ENCODE data around the gene C4A.
"Not testable (repeated sequence)": the region's sequence is repeated elsewhere in the genome, so short reads cannot be mapped to it uniquely, and the experiment has no call there.

Gene C4A

DNA sequence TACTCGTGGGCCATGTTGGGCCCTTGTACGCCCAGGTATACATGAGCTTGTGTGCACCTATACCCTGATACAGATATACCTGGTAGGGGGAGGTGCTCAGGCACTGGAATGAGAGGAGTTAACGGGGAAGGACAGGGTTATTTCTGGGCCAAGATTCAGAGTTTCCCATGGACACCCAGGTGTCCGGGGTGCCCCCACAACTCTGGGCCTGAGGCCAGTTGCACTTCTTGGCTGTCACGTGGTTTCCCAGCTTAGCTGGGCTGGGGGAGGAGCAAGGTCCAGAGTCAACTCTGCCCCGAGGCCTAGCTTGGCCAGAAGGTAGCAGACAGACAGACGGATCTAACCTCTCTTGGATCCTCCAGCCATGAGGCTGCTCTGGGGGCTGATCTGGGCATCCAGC, at the start of gene C4A:
C4A (plus strand) TSS at position 314 of the 400 bp plus-strand sequence; CDS start at position 365, 51 bp downstream.
- not testable (repeated sequence) for DNase-seq

DNA sequence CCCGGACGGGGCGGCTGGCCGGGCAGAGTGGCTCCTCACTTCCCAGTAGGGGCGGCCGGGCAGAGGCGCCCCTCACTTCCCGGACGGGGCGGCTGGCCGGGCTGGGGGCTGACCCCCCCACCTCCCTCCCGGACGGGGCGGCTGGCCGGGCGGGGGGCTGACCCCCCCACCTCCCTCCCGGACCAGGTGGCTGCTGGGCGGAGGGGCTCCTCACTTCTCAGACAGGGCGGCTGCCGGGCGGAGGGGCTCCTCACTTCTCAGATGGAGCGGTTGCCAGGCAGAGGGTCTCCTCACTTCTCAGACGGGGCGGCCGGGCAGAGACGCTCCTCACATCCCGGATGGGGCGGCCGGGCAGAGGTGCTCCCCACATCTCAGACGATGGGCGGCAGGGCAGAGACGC, 49.7 kb upstream of the C4A start:
- not testable (repeated sequence) for DNase-seq

DNA sequence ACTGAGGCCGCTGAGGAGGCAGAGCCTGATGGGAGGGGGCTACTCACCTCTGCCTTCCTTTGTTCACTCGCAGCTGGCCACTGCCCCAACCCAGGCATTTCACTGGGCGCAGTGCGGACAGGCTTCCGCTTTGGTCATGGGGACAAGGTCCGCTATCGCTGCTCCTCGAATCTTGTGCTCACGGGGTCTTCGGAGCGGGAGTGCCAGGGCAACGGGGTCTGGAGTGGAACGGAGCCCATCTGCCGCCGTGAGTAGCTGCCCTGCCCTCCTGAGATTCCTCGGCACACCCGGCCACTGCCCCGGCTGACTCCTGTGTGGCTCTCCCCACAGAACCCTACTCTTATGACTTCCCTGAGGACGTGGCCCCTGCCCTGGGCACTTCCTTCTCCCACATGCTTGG, 48.3 kb upstream of the C4A start:
- no peak for DNase-seq

DNA sequence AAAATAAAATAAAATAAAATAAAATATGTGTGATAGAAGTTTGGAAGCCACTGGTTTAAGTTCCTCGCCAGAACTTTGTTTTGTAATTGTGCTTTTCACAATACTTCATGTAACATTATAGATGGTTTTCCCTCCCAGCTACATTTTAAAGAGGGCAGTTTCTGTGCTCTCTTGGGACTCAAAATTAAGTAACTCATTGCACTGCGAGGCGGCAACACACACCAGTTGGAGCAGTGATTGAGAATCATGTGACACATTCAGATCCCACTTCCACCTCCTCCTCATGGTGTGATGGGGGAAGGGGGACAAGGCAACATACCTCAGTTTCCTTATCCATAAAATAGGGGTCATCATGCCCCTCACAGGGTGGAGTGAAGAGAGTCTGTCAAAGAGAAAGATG, 46.8 kb upstream of the C4A start:
- no peak for DNase-seq

DNA sequence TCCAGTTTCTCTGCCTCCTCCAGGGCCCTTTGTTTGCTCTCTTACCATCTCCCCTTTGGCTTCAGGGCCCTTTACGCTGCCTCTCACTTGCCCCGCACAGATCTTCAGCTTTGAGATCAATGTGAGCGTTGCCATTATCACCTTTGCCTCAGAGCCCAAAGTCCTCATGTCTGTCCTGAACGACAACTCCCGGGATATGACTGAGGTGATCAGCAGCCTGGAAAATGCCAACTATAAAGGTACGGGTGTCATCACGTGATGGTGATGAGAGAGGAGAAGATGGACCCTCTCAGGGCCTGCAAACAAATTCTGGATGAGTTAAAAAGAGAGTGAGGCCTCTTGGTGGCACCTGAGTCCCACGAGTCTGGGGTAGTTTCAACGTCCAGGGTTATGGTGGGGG, 46.0 kb upstream of the C4A start:
- DNase-seq: no peak

DNA sequence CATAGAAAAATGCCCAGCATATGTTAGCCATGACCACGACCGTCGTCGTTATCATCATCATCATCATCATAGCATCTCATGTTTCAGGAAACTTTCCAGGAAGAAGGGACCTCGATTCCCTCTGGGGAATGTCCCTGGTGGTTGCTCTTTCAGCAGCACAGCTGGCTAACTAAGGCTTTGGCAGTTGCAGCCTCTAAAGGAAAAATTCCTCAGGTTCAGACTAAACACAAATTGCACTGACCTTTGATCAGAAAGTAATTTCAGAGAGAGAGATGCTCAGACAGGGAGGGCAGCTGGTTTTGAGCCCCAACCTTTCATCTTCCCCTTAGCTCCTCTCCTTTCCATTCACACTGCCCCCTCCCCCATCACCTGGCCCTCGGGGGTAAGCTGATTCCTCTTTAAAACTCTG, 41.6 kb upstream of the C4A start:
- no peak for DNase-seq

DNA sequence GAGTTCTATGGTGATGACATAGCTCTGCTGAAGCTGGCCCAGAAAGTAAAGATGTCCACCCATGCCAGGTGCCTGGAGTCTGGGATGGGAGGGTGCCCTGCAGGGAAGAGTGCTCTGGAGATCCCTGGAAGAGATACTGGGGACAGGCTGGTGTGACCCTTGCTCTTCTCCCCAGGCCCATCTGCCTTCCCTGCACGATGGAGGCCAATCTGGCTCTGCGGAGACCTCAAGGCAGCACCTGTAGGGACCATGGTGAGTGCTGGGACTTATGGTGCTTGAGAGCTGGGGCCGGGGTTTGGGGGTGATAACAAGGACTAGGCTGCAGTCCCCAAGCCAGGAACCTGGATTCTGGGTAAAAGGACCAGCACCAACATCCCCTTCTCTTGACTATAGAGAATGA, 38.1 kb upstream of the C4A start:
- no peak for DNase-seq

DNA sequence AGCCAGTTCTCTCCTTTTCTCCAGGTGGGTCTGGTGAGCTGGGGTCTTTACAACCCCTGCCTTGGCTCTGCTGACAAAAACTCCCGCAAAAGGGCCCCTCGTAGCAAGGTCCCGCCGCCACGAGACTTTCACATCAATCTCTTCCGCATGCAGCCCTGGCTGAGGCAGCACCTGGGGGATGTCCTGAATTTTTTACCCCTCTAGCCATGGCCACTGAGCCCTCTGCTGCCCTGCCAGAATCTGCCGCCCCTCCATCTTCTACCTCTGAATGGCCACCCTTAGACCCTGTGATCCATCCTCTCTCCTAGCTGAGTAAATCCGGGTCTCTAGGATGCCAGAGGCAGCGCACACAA, 36.7 kb upstream of the C4A start:
- DNase-seq: no peak

DNA sequence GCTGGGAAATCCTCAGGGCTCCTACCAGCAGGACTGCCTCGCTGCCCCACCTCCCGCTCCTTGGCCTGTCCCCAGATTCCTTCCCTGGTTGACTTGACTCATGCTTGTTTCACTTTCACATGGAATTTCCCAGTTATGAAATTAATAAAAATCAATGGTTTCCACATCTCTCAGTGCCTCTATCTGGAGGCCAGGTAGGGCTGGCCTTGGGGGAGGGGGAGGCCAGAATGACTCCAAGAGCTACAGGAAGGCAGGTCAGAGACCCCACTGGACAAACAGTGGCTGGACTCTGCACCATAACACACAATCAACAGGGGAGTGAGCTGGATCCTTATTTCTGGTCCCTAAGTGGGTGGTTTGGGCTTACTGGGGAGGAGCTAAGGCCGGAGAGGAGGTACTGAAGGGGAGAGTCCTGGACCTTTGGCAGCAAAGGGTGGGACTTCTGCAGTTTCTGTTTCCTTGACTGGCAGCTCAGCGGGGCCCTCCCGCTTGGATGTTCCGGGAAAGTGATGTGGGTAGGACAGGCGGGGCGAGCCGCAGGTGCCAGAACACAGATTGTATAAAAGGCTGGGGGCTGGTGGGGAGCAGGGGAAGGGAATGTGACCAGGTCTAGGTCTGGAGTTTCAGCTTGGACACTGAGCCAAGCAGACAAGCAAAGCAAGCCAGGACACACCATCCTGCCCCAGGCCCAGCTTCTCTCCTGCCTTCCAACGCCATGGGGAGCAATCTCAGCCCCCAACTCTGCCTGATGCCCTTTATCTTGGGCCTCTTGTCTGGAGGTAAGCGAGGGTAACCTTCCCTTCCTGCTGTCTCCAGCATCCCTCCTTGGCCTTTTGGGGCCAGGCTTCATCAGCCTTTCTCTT, 36.1 kb upstream of the C4A start, which contains the start of gene CFB:
CFB (plus strand) TSS at position 589 of the 863 bp plus-strand sequence; CDS start at position 716, 127 bp downstream.
- no peak for DNase-seq

DNA sequence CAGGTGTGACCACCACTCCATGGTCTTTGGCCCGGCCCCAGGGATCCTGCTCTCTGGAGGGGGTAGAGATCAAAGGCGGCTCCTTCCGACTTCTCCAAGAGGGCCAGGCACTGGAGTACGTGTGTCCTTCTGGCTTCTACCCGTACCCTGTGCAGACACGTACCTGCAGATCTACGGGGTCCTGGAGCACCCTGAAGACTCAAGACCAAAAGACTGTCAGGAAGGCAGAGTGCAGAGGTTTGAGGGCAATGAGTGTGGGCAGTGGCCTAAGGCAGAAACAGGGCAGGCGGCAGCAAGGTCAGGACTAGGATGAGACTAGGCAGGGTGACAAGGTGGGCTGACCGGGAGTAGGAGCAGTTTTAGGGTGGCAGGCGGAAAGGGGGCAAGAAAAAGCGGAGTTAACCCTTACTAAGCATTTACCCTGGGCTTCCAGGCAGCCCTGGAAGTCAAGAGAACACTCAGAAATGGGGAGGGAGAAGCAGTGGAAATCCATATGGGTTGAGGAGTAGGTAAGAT, 35.4 kb upstream of the C4A start:
- DNase-seq: no peak

DNA sequence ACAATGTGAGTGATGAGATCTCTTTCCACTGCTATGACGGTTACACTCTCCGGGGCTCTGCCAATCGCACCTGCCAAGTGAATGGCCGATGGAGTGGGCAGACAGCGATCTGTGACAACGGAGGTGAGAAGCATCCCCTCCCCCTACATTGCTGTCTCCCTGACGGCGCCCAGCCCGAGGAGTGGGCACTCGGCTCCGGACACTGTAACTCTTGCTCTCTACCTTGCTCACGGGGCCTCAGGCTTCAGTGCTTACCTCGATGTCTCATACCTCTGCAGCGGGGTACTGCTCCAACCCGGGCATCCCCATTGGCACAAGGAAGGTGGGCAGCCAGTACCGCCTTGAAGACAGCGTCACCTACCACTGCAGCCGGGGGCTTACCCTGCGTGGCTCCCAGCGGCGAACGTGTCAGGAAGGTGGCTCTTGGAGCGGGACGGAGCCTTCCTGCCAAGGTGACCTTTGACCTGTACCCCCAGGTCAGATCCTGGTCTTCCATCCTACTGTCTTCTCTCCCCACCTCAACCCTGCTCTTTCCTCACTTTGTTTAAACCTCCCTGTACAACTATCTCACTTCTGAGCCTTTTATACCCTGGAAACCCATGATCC, 34.7 kb upstream of the C4A start:
- DNase-seq: no peak

DNA sequence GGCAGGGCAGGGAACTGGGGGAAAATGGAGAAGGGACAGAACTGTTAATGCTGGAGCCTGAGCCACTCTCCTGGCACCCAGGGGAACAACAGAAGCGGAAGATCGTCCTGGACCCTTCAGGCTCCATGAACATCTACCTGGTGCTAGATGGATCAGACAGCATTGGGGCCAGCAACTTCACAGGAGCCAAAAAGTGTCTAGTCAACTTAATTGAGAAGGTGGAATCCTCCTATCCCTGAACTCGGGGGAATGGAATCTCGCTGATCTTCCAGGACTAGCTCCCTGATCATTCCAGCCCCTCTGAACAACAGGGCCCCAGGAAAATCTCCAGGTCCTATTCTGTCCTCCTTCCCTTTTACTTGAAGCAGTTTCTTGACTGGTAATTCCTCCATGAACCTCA, 34.0 kb upstream of the C4A start:
- no peak for DNase-seq

DNA sequence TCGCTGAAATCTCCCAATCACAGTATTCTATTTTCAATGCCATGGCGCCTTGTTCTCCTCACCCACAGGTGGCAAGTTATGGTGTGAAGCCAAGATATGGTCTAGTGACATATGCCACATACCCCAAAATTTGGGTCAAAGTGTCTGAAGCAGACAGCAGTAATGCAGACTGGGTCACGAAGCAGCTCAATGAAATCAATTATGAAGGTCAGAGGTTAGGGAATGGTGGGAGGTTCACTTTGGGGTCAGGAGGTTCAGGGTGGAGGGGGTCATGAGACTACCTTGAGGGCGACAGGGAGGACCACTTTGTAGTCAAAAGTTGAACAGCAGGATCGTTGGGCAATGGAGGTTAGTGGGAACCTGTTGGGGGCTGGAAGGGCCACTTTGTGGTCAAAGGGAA, 33.6 kb upstream of the C4A start:
- DNase-seq: no peak

DNA sequence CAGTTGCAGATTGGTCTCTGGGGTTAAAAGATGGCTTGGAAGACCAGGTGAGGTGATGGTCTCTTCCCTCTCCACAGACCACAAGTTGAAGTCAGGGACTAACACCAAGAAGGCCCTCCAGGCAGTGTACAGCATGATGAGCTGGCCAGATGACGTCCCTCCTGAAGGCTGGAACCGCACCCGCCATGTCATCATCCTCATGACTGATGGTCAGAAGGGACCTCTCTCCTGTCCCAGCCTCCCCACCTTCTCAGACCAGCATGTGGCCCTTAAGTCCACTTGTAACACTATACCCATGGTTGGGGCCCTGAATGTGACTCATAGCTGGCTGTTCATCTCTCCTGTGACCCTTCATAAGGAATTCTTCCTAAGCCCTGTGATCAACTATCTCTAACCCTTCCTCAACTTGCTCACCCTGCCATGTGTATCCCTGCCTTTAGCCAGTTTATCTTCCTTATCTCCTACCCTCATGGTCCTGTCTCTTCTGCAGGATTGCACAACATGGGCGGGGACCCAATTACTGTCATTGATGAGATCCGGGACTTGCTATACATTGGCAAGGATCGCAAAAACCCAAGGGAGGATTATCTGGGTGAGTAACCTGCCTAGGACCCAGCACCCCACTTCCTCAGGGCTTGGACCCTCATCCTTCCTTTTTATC, 33.0 kb upstream of the C4A start:
- DNase-seq: no peak

DNA sequence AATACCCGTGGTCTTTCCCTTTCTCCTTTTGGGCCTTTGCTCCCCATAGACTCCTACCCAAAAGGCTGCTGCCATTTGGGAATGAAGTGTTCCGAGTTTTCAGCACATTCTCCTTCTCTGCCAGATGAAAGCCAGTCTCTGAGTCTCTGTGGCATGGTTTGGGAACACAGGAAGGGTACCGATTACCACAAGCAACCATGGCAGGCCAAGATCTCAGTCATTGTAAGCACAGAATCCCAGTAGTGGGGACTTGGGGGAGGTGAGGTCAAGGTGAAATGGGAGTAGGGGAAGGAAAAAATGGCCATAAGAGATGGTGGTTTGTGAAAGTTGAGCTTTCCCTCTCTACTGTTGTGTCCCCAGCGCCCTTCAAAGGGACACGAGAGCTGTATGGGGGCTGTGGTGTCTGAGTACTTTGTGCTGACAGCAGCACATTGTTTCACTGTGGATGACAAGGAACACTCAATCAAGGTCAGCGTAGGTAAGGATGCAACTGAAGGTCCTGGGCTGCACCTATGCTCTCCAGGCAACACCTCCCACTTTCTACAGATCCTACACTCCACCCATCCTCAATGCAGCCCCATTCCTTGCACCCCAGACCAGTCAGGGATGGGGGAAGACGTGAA, 31.8 kb upstream of the C4A start:
- no peak for DNase-seq

DNA sequence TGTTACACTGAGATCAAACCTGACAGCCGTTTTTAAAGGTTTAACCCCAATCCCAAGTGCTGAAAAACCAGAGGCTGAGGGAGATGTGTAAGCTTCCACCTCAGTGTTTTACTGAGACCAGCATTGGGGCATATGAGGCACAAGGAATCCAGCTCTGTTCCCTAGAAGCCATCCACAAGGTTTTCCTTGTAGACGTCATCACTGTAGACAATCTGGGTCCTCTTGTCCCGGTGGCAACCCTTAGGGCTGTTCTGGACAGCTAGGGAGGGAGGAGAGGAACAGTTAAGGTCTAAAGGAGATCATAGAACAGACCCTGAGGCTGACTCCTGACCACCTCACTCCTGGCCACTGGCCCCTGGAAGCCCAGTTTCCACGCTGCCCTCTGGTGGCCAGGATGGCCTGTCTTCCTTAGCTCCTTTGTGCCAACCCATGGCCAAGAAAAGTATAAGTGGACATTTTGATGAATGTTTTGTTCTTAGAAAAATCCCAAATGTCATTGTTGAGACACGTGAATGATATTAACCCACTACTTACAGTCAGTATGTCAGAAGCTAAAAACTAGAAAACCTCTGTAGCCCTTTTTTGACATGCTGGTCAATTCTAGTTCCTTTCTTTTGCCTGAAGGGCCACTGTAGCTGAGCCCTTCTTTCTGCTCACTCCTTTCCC, 29.6 kb upstream of the C4A start:
- DNase-seq: no peak

DNA sequence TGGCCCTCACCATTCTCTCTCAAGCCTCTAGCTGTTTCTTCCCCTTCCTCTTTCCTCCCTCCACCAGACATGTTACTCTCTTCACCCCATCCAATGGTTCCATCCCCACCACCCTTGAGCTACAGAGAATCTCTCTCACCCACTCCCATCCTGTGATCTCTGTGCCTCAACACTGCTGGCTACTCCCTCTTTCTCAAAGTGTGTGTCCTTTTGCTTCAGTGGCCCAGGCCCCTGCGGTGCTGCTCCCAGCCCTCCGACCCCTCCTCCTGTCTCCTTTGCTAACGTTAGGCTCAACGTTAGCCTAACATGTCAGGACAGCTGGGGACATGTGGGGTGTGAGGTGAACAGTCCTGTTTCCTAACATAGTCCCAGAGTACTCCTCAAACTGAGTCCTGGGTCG, 29.0 kb upstream of the C4A start:
- no peak for DNase-seq

DNA sequence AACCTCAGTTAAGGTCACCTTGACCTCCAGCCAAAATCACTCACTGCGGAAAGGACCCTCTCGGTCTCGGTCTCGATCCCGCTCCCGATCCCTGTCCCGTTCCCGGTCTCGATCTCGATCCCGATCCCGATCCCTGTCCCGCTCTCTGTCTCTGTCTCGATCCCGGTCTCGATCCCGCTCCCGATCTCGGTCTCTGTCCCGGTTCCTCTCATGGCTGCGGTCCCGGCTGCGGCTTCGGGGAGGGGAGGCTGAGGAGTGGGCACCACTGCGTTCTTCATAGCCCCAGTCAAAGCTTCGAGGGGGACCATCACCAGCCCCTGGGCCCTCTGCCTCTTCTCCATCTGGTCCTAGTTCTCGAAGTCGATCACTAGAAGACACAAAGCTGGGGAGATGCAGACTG, 27.3 kb upstream of the C4A start:
- no peak for DNase-seq

DNA sequence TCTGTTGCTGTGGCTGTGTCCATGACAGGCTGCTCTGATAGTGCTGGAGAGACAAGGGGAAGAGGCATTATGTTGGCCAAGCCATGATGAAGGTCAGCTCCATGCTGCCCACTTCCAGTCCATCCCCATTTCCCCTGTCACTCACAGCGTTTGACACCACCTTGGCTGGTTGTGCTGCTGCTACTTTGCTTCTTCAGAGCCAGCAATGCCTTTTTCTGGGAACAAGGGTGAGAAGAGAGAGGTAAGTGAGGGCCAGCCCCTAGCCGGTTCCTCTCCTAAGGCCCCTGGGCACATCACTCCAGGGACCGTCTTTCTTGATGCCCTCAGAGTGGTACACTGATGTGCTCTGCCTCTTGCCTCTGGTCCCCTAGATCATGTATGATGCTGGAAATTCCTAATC, 25.1 kb upstream of the C4A start:
- no peak for DNase-seq

DNA sequence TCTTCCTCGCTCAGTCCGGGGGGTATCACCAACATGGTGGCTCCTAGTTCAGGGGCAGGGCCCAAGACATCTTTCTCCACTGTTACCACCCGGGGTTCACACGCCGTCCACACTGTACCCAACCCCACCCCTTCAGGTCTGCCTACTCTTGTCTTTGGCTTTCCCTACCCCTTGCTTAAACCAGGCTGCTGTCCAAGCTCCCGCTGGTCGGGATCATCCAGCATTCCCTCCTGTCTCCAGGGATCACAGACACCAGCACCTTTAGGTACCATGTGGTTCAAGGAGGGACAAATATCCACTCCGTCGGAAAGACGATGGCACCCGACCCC, 23.5 kb upstream of the C4A start:
- no peak for DNase-seq

DNA sequence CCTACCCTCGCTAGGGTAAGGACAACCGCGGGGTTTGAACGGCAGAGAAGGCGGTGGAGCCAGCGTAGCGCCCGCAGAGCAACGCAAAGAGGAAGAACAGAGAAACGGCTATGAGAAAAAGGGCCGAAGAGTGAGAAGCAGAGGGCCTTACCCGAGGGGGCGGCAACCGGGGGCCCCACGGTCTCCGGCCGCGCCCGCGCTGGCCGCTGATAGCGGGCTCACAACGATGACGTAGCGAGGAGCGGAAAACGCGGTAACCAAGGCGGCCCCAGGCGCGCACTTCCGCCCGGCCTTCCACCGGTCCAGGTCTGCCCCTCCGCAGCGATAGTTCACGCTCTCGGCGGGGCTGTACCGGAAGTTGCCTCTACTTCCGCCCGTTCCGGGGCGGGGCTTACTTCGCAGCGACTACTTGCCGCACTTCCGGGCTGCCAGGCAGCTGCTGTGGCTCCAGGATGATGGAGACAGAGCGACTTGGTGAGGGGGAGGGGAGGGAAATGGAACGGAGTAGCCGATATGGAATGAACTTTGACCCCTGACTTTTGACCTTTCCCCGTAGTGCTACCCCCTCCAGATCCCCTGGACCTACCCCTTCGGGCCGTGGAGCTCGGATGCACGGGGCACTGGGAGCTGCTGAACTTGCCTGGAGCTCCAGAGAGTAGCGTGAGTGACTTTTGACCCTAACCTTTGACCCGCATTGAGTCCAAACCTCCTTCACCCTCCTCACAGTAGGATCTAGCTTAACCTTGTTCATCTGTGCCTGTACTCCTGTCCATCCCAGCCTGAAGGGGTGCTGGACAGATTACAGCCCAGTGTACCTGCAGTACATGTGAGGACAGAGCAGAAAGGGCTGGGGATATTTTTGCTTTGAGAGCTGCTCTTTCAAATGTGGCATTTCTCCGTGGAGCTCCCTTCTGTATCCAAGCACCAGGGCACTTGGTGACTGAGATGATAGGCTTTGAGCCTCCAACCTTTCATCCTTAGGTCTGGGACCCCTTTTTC, 22.8 kb upstream of the C4A start, which contains the start of the genes NELFE and SKIC2:
NELFE (minus strand) TSS at position 231 of the 999 bp plus-strand sequence. CDS start 525 bp downstream, outside the sequence.
SKIC2 (plus strand) TSS at position 435 of the 999 bp plus-strand sequence; CDS start at position 453, 18 bp downstream.
- peak; percentile 89 to 99 for DNase-seq
